Activated CD4-positive, alpha-beta T cell treated with anti-CD3 and anti-CD28 coated beads, Interleukin-2, amount 10 ng/mL, durations not matched to agents 7 days and 5 days (primary cell): ENCODE data around the gene IGSF9B. TPM values are rescaled to one million over a fixed set of nuclear protein-coding genes. Genes with fewer than 3 reads are reported as not detected.

Source experiments
- CTCF ChIA-PET: fragments of 350-600 bp; sonication (Branson Sonifier 250); formaldehyde crosslinking; loops from one replicate; lab custom pipeline; 2021; ENCODE audit warnings: antibody characterized with exemption; lab: Charles Lee
- POLR2A ChIA-PET: fragments of 350-600 bp; sonication (Branson Sonifier 250); formaldehyde crosslinking; loops from one replicate; lab custom pipeline; 2021; ENCODE audit warnings: antibody characterized with exemption; lab: Charles Lee
- DNase-seq: peaks from one replicate; pipeline ENCODE4 v3.0.0-alpha.2; 2020
- H3K27ac Mint-ChIP-seq: one replicate; pipeline ENCODE4 v1.8.0; 2021; ENCODE audit warnings: mild to moderate bottlenecking, moderate library complexity, mixed read lengths
- H3K27me3 Mint-ChIP-seq: one replicate; pipeline ENCODE4 v1.8.0; 2021; ENCODE audit warnings: mixed read lengths
- H3K36me3 Mint-ChIP-seq: one replicate; pipeline ENCODE4 v1.8.0; 2021; ENCODE audit warnings: low read depth, mixed read lengths
- H3K4me1 Mint-ChIP-seq: one replicate; pipeline ENCODE4 v1.8.0; 2021; ENCODE audit warnings: mixed read lengths
- H3K4me3 Mint-ChIP-seq: one replicate; pipeline ENCODE4 v1.8.0; 2021; ENCODE audit warnings: mild to moderate bottlenecking, moderate library complexity, mixed read lengths
- H3K9me3 Mint-ChIP-seq: one replicate; pipeline ENCODE4 v1.8.0; 2021; ENCODE audit warnings: mixed read lengths
- total RNA-seq, 2 experiments: library from RNA; stranded (reverse); gene quantifications; one replicate each; pipeline ENCODE4 v1.2.3, GENCODE V29; 2021

Gene IGSF9B
- total RNA-seq, 2 experiments from 2014 or later, result 130 to 142 TPM

DNA sequence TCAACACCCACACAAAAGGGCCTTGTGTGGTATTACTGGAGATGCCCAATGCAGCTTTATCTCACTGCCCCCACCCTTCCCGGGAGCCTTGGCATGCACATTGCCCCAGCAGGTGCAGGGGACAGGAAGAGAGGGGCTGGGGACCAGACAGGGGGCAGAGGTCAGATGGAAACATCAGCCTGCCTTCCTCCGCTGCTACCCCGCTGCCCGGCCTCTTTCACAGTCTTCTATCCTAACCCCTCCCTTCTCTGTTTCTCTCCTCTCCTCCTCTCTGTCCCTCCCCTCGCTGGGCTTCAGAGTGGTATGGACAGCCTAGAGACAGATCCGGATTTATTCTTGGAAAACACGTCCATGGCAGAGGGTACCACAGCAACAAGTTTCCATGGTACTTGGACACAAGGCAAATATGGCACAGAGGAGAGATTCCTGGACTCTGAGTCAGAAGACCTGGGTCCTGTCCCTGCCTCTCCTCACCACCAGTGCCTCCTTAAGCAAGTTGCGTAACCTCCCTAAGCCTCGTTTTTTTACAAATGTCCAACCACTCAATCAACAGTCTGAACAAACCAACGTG is 8.3 kb upstream of the IGSF9B start:
- no peaks in the 10 kb centered on the region for H3K36me3 Mint-ChIP-seq
- CTCF ChIA-PET, result interaction anchor here (1.2 kb wide), 1 partner anchor 37 kb away, joined by 4 read pairs; no protein-coding TSS in a partner anchor
- H3K27ac Mint-ChIP-seq, result no peak overlapping the region
- H3K4me1 Mint-ChIP-seq, result peaks cover 12% of the 10 kb centered on the region
- DNase-seq, result no peak
- H3K27me3 Mint-ChIP-seq, result peaks cover 16% of the 10 kb centered on the region
- H3K4me3 Mint-ChIP-seq, result no peak overlapping the region
- no peaks in the 10 kb centered on the region for H3K9me3 Mint-ChIP-seq
- POLR2A ChIA-PET, result no interaction called here

DNA sequence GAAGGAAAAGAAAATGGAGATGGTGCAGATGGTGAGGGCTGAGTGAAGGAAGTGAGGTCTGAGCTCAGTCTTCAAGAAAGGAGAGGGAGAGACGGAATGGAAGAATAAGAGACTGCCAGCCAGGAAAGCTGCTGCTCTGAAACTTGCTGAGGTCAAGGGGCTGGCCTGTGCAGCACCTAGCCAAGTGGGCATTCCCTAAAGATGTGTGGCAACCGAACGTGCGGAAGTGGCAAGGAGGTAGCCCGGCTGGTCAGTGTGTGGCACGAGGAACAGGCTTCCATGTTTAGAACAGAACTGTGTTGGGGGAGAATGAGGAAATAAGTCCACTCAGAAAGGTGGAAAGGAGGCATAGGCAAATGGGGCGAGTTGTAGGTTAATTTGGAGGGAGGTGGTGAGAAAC is 7.6 kb upstream of the IGSF9B start:
- CTCF ChIA-PET, result interaction anchor here (0.7 to 1.2 kb wide), 2 partner anchors 75 to 739 kb away, joined by 5 to 6 read pairs; no protein-coding TSS in a partner anchor
- peaks cover 17% of the 10 kb centered on the region for H3K27me3 Mint-ChIP-seq
- POLR2A ChIA-PET, result no interaction called here
- H3K9me3 Mint-ChIP-seq, result no peaks in the 10 kb centered on the region
- peaks cover 12% of the 10 kb centered on the region for H3K4me1 Mint-ChIP-seq
- no peak overlapping the region for H3K4me3 Mint-ChIP-seq
- DNase-seq, result no peak
- no peaks in the 10 kb centered on the region for H3K36me3 Mint-ChIP-seq
- no peak overlapping the region for H3K27ac Mint-ChIP-seq

DNA sequence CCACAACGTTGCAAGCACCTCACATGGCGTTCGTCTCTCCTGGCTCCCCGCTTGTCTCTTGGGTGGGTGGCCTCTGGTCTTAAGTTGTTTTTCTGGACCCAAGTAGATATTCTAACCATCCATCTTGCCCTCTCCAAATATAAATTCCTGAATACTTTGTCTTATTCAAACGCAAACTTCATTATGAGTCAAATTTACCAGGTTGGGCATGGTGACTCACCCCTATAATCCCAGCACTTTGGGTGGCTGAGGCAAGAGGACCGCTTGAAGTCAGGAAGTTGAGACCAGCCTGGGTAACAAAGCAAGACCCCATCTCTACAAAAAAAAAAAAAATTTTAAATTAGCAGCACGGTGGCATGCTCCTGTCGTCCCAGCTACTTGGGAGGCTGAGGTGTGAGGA is 5.1 kb upstream of the IGSF9B start:
- CTCF ChIA-PET, result no interaction called here
- no peak overlapping the region for H3K27ac Mint-ChIP-seq
- H3K36me3 Mint-ChIP-seq, result no peaks in the 10 kb centered on the region
- H3K9me3 Mint-ChIP-seq, result no peaks in the 10 kb centered on the region
- H3K4me1 Mint-ChIP-seq, result peaks cover 14% of the 10 kb centered on the region
- DNase-seq, result no peak
- H3K4me3 Mint-ChIP-seq, result no peak overlapping the region
- peaks cover 20% of the 10 kb centered on the region for H3K27me3 Mint-ChIP-seq
- POLR2A ChIA-PET, result no interaction called here

DNA sequence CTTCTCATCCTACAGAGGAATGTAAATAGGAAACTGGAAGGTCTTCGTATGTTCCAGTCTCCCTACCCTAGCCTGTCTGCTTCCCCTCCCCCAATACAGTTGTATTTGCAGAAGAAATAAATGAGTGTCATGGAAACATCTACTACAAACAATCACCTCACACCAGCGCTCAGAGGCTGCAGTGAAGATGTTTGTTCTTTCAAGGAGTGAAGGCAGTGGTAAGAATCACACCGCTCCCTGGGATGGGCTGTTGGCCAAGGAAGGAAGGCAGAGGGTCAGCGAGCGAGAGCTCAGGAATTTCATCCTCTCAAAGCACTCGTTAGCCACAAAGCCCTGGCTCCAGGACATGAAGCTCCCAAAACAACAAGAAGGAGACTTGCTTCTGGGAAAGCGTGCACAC is 1.1 kb upstream of the IGSF9B start:
- peak overlapping the region; percentile 86 for H3K4me3 Mint-ChIP-seq
- no peaks in the 10 kb centered on the region for H3K9me3 Mint-ChIP-seq
- peaks cover 20% of the 10 kb centered on the region for H3K36me3 Mint-ChIP-seq
- peaks cover 13% of the 10 kb centered on the region for H3K27me3 Mint-ChIP-seq
- POLR2A ChIA-PET, result interaction anchor here (0.5 kb wide), 1 partner anchor 134 kb away, joined by 3 read pairs; no protein-coding TSS in a partner anchor
- no peak for DNase-seq
- H3K27ac Mint-ChIP-seq, result peak overlapping the region; percentile 87
- peaks cover 38% of the 10 kb centered on the region for H3K4me1 Mint-ChIP-seq
- CTCF ChIA-PET, result interaction anchor here (1.1 to 2.0 kb wide), 4 partner anchors 24 to 31 kb away, joined by 3 to 6 read pairs (median 3); no protein-coding TSS in a partner anchor

DNA sequence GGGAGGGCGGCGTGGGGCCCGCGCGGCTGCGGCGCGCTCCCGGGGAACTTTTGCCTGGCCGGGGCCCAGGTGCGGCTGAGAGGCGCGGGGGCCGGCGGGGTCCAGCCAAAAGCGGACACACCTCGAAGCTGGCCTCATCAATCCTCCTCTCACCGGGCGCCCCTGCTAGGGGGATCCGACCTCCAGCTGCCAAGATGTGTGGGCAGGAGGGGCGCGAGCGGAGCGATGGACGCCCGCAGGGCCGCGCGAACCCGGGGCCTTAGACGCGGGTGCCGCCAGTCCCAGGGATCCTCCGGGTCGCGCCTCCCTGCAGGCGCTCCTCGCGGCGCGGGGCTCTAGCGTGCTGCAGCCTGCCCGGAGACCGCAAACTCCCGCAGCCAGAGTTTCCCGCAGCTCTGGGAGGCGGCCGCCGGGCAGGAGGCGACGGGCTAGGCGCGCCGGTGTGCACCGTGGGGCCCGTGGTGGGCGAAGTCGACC is 785 bp downstream of the IGSF9B start:
- ChIA-PET CTCF (interaction anchor here (0.6 to 2.2 kb wide), 4 partner anchors 8 to 181 kb away, joined by 3 to 7 read pairs (median 3); no protein-coding TSS in a partner anchor), POLR2A (interaction anchor here (0.8 to 1.2 kb wide), 2 partner anchors 8 to 10 kb away, joined by 3 read pairs; no protein-coding TSS in a partner anchor)
- H3K36me3 Mint-ChIP-seq, result peaks cover 23% of the 10 kb centered on the region
- H3K27me3 Mint-ChIP-seq, result peaks cover 13% of the 10 kb centered on the region
- H3K27ac Mint-ChIP-seq, result no peak overlapping the region
- no peak for DNase-seq
- peak overlapping the region; percentile 59 for H3K4me3 Mint-ChIP-seq
- peaks cover 55% of the 10 kb centered on the region for H3K4me1 Mint-ChIP-seq
- H3K9me3 Mint-ChIP-seq, result no peaks in the 10 kb centered on the region

DNA sequence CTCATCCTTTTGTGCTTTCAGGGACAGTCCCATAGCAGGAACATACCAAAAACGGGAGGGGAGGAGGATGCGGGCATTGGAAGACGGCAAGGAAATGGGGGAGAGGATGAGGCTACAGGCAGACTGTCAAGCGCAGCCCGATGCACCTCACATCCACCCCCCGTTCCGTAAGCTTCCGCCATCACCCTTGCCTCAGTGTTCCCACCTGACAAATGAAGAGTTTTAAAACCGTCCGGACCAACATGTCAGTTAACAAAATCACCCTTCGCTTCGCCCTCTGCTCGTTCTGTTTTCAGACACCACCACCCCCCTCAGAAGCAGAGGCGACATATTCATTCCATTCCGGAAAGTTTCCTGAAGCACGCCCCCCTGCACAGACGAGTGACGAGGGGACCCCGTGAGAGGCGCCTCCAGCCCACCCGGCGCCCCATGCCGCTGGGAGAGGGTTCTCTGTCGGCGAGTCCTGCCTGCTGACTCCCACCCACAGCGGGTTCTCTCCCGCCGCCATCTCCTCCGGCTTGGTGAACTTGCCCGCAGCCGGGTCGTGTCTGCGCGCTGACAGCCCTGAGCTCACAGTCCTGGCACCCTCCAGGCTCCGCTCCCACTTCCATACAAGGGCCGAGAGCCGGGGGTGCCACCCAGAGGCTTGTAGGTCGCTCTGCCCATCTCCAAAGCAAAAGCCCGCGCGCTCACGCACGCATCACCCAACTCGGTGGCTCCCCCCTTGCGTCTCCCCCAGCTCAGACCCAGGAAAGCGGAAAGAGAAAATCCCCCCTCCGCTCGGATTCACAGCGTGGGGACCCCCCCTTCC is 1.5 kb downstream of the IGSF9B start:
- POLR2A ChIA-PET, result interaction anchor here (0.8 kb wide), 1 partner anchor 9 kb away, joined by 3 read pairs; no protein-coding TSS in a partner anchor
- H3K4me1 Mint-ChIP-seq, result peaks cover 61% of the 10 kb centered on the region

DNA sequence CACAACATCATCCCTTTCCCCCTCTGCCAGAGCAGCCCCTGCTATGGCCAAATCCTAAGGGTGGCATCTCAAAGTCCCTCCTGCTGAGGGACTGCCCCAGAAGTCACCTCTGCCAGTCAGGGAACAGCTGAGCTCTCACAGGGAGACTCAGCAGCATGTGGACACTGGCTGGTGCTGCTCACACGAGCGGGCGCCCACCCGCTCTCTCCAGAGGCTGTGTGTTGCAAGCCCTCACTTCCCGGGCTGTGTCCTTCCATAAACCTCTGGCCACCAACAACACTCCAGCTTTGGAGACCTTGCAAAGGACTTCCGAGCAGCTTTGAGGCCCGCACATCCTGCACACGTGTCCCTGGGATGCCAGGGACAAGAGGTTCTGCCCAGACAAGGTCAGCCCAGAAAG is 2.8 kb downstream of the IGSF9B start:
- no peaks in the 10 kb centered on the region for H3K9me3 Mint-ChIP-seq
- H3K36me3 Mint-ChIP-seq, result peaks cover 25% of the 10 kb centered on the region
- peak overlapping the region; percentile 81 for H3K27ac Mint-ChIP-seq
- H3K27me3 Mint-ChIP-seq, result peaks cover 4% of the 10 kb centered on the region
- DNase-seq, result no peak
- POLR2A ChIA-PET, result no interaction called here
- CTCF ChIA-PET, result interaction anchor here (0.8 kb wide), 1 partner anchor 26 kb away, joined by 3 read pairs; no protein-coding TSS in a partner anchor
- H3K4me1 Mint-ChIP-seq, result peaks cover 74% of the 10 kb centered on the region
- peak overlapping the region; percentile 95 for H3K4me3 Mint-ChIP-seq

More for the DNA sequence above, 1.5 kb downstream of the IGSF9B start:
- Mint-ChIP-seq H3K27me3 (peaks cover 12% of the 10 kb centered on the region), H3K36me3 (peaks cover 23% of the 10 kb centered on the region), H3K27ac (peak overlapping the region; percentile 84), H3K9me3 (no peaks in the 10 kb centered on the region), H3K4me3 (peak overlapping the region; percentile 95)
- peak; percentile 65 for DNase-seq
- CTCF ChIA-PET, result interaction anchor here (0.6 to 2.2 kb wide), 4 partner anchors 8 to 182 kb away, joined by 3 to 7 read pairs (median 3); no protein-coding TSS in a partner anchor

DNA sequence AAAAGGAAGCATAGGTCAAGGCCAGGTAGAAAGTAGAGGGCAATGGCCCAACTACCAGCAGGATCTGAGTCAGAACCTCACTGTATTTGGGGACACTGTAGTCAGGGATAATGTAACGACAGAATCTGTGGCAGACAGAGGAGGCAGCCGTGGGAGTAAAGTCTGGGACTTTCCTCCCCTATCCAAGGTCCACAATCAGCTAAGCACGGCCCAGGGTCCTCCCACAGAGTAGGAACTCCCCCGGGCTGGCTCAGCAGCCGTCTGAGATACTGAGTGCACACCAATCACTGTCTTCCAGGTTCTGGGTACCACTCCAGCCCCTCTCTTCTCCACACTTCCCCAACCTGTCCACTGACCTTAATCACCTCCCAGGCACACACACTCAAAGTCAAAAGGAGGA is 3.2 kb downstream of the IGSF9B start:
- no peak for DNase-seq
- peak overlapping the region; percentile 81 for H3K27ac Mint-ChIP-seq
- H3K27me3 Mint-ChIP-seq, result peaks cover 1% of the 10 kb centered on the region
- POLR2A ChIA-PET, result no interaction called here
- peaks cover 77% of the 10 kb centered on the region for H3K4me1 Mint-ChIP-seq
- CTCF ChIA-PET, result interaction anchor here (0.8 kb wide), 1 partner anchor 26 kb away, joined by 3 read pairs; no protein-coding TSS in a partner anchor
- H3K9me3 Mint-ChIP-seq, result no peaks in the 10 kb centered on the region
- H3K36me3 Mint-ChIP-seq, result peaks cover 25% of the 10 kb centered on the region
- peak overlapping the region; percentile 95 for H3K4me3 Mint-ChIP-seq

DNA sequence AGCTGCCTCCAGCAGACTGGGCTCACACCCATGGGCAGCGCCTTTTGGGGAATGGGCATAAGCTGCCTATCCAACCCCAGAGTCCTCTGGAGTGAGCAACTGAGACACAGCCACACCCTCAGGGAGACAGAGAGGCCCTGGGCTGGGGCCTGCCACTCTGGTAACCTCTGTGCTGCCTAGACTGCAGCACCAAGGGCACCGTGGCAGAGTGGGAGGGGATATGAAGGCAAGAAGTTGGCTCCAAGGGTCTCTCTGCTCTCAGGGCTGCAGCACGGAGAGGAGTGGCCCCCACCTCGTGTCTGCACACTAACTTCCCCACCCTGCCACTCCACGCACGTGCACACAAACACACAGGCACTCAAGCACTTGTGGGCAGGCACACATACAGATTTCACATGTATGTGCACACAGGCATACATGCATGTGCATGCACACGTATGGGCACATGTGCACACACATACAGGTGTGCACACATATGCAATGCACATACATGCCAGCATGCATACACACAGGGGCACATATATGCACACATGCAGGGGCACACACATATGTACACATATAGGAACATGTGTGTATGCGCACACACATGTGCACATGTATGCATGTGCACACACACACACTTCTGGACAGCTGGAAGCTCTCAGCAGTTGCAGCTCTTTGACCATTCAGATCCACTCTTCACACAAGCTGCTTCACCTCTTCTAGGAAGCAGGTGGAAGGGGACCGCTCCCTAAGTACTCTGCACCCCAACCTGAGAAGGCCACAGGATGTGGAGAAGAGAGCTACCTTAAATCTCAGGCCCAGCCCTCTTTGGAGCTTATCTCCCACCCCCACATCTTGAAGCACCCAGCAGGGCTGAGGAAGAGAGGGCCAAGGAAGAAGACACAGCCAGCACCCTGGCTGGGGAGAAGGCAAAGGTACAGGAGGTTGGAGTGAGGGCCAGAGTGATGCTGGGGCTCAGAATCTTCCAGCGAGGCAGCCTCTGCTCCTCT is 4.3 kb downstream of the IGSF9B start:
- H3K27me3 Mint-ChIP-seq, result no peaks in the 10 kb centered on the region
- DNase-seq, result peak; percentile 43
- H3K4me1 Mint-ChIP-seq, result peaks cover 82% of the 10 kb centered on the region
- CTCF ChIA-PET, result interaction anchor here (0.7 to 1.5 kb wide), 2 partner anchors 9 to 10 kb away, joined by 3 to 5 read pairs; no protein-coding TSS in a partner anchor
- H3K36me3 Mint-ChIP-seq, result peaks cover 31% of the 10 kb centered on the region
- peak overlapping the region; percentile 81 for H3K27ac Mint-ChIP-seq
- peak overlapping the region; percentile 95 for H3K4me3 Mint-ChIP-seq
- POLR2A ChIA-PET, result no interaction called here
- no peaks in the 10 kb centered on the region for H3K9me3 Mint-ChIP-seq

DNA sequence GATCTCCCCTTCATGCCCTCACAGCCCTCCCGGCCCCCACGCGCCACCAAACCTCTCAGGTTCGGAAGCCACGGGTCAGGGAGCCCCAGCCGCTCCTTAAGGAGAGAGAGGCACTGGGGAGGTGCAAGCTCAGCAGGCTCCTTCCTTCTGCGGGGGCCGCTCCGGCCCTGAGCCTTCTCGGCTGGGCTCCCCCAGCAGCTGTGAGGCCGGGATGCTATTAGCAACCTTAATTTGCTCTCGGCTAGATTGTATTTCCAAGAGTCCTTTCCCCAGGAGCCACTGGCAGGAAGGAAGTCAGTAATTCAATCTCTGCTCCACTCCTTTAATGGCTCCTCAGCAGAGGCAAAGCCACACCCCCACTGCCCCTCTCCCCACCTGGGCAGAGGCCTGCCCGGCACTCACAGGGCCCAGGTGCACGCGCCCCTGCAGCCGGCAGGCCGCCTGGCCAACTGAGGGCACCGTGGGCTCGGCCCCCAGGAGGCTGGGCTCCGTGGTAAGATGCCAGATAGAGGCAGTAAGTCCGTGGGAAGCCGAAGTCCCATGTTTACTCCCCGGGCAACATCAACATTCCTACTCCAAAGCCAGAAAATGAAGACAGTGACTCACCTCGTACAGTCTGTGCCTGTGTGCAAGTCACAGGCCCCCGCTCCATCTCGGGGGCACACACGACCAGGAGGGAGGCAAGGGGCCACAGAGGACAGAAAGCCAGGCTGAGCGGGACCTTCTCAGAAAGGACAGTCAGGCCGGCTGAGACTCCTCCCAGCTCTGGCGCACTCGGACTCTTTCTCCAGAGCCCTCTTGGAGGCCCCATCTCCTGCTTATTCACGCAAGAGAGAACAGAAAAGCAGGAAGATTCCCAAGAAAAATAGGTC is 5.2 kb downstream of the IGSF9B start:
- Mint-ChIP-seq H3K36me3 (peaks cover 35% of the 10 kb centered on the region), H3K27ac (no peak overlapping the region), H3K4me3 (no peak overlapping the region), H3K4me1 (peaks cover 86% of the 10 kb centered on the region), H3K9me3 (no peaks in the 10 kb centered on the region), H3K27me3 (no peaks in the 10 kb centered on the region)
- CTCF ChIA-PET, result interaction anchor here (1.5 kb wide), 1 partner anchor 8 kb away, joined by 5 read pairs; no protein-coding TSS in a partner anchor
- DNase-seq, result no peak
- POLR2A ChIA-PET, result no interaction called here

DNA sequence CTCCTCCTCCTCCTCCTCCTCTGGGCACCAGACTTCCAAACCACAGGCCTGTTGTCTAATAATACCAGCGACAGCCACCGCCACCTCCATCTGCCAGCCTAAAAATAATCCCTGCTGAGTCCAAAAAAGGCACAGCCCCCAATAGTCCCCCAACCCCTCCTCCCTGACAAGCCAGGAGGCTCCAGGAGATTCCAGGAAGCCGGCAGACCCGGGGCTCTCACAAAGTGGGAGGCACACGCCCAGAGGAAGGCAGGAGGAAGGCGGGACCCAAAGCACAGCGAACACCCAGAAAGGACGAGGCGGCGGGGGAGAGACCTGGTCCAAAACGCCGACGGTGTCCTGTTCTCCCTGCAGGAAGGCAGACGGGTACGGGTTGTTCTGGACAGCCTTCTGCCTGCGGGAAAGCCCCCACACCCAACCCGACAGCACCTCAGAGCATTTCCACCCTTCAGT is 5.9 kb downstream of the IGSF9B start:
- POLR2A ChIA-PET, result no interaction called here
- CTCF ChIA-PET, result no interaction called here
- H3K27me3 Mint-ChIP-seq, result no peaks in the 10 kb centered on the region
- peaks cover 89% of the 10 kb centered on the region for H3K4me1 Mint-ChIP-seq
- no peak overlapping the region for H3K27ac Mint-ChIP-seq
- H3K4me3 Mint-ChIP-seq, result no peak overlapping the region
- peaks cover 38% of the 10 kb centered on the region for H3K36me3 Mint-ChIP-seq
- H3K9me3 Mint-ChIP-seq, result no peaks in the 10 kb centered on the region
- DNase-seq, result no peak
